HT1080 (cell line): ENCODE measurements around the gene INAVA. TPM values are rescaled to one million over a fixed set of nuclear protein-coding genes. Genes with fewer than 3 reads are reported as not detected.

Source experiments
- DNase-seq: peaks from one replicate; pipeline ENCODE4 v3.0.0-alpha.2; 2015; ENCODE audit warnings: low read depth
- polyA plus RNA-seq, 2 experiments: library from polyadenylated mRNA; depleted of rRNA; stranded (reverse); fragments of >200 nt; gene quantifications; 2 replicates each; pipeline ENCODE4 v1.2.3, GENCODE V29; 2015
- total RNA-seq: library from RNA; depleted of rRNA; stranded (reverse); fragments of >200 nt; shearing (Covaris generic); gene quantifications from 2 replicates; pipeline ENCODE4 v1.2.3, GENCODE V29; 2014; rRNA removed

INAVA gene
- not detected in 2 replicates for total RNA-seq
- polyA plus RNA-seq (2015; cell fraction: cytosol; rRNA removed) = 0.06 TPM in 1 of 2 replicates, not detected in the other
- 0.02 and 0.06 TPM in 2 replicates for polyA plus RNA-seq (2015; cell fraction: nucleus; rRNA removed)

DNA sequence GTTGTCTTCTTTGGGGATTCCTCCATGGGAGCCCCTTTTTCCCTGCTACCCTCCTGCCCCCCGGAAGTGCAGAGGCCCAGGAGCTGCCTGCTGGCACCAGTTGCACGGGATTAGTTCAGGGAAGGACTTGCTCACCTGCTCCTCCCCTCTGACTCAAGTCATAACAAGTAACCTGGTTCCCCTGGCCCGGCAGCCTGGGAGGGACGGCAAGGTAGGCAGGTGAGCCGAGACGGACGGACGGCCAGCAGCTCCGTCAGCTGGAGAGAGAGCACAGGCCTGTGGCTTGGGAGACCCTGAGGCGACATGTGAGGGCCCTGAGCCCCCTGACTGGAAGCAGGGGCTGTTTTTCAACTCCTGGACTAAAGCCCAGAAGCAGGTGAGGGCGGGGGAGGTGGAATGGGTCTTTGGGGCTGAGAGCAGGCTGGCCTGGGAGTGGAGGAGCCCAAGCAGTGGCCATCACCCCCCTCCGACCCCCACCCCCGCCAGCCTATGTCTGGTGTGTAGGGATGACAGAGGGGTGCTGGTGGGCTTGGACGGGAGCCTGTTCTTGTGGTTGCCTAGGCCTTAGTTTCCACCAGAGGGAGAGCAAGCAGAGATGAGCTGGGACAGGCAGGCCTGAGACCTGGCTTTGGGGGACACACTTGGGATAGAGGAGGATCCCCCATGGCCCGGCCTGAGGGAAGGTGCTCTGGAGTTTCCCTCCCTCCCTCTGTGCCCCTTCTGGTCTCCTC is at the start of gene INAVA:
Gene INAVA, plus strand, starts transcription at position 189 of the 731 bp plus-strand sequence. CDS start 3,501 bp downstream, outside the sequence.
- no peak for DNase-seq

DNA sequence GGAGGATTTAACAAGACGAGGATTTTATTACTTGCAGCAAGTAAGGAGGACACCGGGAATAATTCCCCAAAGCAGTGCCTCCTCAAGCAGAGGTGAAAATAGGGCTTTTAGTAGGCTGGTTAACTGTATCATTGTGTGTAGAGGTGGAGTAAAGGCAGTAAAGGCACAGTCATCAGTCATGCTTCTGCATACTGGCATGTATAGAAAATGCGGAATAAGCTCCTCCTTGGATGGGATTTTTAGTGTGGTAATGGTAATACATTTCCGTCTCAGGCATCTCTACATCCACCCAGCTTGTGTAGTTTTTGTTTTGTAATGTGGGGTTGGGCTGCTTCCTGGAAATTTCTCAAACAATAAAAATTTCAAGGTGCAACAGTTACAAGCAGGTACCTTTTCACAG is 49.3 kb upstream of the INAVA start:
- no peak for DNase-seq

DNA sequence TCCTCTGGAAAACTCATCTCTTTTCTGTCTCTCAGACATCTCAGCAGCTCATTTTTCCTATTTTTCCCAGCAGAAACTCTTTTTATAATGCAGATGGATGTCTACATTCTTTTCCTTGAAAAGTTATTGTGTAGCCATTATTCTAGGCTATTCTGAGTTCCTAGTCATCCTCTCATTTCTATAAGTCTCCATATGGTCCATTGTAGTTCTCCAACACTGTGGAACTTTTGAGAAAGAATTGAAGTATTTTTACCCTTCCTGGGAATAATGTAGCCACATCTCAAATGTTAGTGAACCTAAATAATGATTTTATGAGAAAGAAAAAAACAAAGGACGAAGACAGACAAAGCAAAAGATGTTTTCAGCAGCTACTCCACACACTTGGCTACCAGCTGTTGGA is 48.3 kb upstream of the INAVA start:
- DNase-seq = no peak

GRCh38 chr1:200849430-200849829 is 45.3 kb upstream of the INAVA start:
- DNase-seq = no peak

- DNase-seq = no peak
Measured at GRCh38 chr1:200850554-200850953, 44.1 kb upstream of the INAVA start.

DNA sequence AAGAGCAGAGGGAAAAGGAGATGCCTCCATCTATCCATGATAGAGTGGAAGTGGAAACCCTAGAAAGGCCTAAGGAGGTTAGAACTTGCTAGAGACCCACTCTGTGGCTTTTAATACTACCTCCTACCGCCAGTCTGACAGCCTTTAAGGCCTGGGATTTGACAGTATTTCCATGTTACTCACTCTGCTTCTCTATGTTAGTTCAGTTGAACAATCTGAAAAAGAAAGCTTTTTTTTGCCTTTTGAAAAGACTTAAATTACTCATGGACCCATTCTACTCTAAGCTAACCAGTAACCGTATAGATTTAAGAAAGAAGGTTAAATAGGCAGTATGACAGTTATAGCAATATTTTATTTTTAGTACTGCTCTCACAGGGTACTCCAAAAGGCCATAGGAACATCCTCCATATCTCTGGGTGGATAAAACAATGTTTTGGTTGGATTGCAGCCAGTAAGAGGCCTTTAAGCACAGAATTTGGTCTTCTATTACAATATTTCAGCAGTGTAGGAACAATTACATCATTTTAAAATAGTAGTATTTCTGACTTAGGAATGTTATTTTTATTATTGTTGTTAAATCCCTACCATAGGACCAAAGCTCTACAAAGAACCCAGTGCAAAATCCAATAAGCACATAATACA is 37.9 kb upstream of the INAVA start:
- no peak for DNase-seq

DNA sequence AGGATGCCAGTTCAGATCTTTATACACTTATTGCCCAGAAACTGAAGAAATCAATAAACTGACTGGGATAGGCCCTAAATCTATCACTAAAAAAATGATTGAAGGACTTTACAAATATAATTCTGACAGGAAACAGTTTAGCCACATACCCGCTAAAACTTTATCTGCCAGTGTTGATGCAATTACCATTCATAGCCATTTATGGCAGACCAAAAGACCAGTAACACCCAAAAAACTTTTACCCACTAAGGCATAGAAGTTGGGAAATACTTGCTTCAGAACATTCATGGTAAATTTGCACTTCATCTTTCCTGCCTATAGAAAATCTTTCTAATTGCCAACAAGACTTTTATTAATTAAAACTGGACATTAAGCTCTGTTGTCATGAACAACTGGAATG is 36.9 kb upstream of the INAVA start:
- DNase-seq = no peak

GRCh38 chr1:200861937-200862647 is 32.6 kb upstream of the INAVA start:
- DNase-seq = no peak

- no peak for DNase-seq
Measured at GRCh38 chr1:200862713-200863415, 31.8 kb upstream of the INAVA start.

GRCh38 chr1:200866116-200866515 is 28.6 kb upstream of the INAVA start:
- DNase-seq = no peak

DNA sequence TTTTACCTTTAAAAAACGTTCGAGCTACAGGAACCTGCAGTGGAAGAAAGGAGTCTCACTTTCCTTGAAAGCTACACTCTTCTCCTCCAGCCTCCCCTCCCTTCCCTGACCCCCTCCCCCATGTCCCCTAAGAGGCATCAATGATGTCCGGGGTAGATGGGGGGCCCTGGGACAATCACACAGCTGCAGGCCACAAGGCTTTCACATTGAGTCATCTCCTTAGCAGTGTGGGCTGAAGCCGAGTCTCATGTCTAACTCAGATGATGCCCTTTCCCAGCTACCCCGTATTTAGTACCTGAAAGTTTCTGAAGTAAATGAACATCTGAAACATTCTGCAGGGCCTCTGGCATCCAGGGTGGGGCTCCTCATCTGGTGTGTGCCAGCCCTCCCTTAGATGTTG is 28.2 kb upstream of the INAVA start:
- no peak for DNase-seq

- no peak for DNase-seq
Measured at GRCh38 chr1:200867018-200867811, 27.5 kb upstream of the INAVA start.

DNA sequence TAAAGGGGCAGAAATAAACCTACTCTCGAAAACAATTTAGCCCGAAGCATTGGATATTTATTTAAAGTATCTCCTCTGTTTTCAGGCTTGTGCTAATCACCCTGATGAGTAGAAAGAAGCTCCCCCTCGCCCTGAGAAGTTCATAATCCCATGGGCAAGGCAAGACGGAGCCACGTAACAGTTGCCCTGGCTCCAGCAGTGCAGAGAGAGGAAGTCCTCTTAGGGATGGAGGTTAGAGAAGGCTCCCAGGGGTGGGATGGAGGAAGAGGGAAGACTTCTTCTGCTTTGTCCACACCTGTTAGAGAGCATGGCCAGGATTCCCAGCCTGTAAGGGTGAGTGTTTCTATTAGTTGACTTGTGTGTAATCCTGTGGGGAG is 25.3 kb upstream of the INAVA start:
- DNase-seq = no peak

DNA sequence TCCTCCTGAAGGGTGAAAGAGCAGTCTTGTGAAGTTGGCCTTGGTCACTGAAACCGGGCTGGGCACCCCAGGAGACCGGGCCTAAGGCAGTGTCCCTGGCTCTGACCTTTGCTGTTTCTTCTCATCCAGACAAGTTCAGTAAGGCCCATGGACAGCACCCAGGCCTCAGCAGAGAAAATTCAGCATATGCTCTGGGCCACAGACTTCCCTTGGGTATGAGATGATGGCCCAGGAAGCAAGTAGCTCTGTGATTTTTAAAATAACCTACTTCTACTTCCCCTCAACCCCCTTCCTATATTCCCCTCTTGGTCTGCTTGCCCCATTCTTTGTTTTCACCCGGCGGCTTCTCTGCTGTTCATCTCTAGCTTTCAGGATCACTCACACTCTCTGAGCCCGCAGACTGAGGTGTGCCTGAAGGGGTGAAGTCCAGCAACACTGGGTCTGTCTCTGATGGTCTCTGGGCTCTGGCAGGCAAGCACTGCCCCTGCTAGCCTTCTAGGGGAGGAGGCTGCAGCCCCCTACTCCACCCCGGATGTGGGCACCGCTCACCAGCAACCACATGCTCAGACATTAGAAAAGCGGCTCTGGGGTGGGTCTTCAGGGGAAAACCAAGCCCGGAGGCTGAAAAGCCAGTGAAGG is 24.8 kb upstream of the INAVA start:
- DNase-seq = no peak

- DNase-seq = no peak
Measured at GRCh38 chr1:200872446-200873115, 22.1 kb upstream of the INAVA start, which contains the start of gene GPR25. Gene GPR25 (plus strand): TSS chr1:200872981. CDS start chr1:200873038, 57 bp downstream.

GRCh38 chr1:200873116-200873670 is 21.5 kb upstream of the INAVA start:
- DNase-seq = no peak

DNA sequence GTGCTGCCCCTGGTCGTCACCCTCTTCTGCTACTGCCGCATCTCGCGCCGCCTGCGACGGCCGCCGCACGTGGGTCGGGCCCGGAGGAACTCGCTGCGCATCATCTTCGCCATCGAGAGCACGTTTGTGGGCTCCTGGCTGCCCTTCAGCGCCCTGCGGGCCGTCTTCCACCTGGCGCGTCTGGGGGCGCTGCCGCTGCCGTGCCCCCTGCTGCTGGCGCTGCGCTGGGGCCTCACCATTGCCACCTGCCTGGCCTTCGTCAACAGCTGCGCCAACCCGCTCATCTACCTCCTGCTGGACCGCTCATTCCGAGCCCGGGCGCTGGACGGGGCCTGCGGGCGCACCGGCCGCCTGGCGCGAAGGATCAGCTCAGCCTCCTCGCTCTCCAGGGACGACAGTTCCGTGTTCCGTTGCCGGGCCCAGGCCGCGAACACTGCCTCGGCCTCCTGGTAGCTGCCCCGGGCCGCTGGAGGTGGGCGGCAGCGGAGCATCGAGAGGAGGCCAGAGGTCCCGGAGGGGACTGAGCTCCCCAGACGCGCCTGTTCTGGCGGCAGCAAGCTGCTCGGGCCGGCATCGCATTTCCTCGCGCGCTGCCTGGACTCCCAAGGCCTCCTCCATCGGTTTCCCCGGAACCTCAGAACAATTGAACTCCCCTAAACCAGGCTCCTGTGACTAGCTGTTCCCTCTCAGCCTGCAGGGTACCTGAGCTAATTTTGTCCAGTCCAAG is 20.9 kb upstream of the INAVA start:
- DNase-seq = no peak

- DNase-seq = no peak
Measured at GRCh38 chr1:200874694-200875093, 20.0 kb upstream of the INAVA start.

GRCh38 chr1:200875416-200875815 is 19.3 kb upstream of the INAVA start:
- no peak for DNase-seq
